HG02884 (cell line): Measurements from ENCODE around the gene GRM1.
A peak's percentile ranks its signal among the peaks of the same experiment; 100 is the strongest.
"Not testable (repeated sequence)": the region's sequence is repeated elsewhere in the genome, so short reads cannot be mapped to it uniquely, and the experiment has no call there.

ENCODE experiments used
- ATAC-seq: cut with Tn5 transposase; IDR thresholded peaks from one replicate; pipeline ENCODE4 v1.9.1; 2021; ENCODE audit warnings: mild to moderate bottlenecking, moderate library complexity; ENCODE audit not compliant: unreplicated experiment

The GRM1 gene

DNA sequence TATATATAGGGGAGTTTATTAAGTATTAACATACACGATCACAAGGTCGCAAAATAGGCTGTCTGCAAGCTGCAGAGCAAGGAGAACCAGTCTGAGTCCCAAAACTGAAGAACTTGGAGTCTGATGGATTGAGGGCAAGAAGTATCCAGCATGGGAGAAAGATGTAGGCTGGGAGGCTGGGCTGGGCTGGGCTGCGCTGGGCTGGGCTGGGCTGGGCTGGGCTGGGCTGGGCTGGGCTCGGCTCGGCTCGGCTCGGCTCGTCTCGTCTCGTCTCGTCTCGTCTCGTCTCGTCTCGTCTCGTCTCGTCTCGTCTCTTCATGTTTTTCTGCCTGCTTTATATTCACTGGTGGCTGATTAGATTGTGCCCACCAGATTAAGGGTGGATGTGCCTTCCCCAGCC is 238.6 kb downstream of the GRM1 start:
- no peak for ATAC-seq

DNA sequence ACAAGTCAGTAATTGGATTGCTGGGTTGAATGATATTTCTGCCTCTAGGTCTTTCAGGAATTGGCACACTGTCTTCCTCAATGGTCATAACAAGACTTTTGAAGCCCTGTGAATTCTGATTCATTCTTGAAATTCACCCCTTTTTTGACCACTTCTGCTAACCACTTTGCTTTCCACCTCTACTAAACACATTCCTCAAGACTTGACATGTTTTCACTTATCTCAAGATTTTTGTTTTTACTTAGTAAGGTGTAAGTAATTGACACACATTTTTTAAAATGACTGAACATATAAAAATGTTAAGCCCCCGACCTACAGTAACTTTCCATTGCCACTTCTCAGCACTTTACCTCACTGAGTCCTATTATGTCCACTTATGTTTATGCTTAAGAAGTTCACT is 239.1 kb downstream of the GRM1 start:
- ATAC-seq = no peak

DNA sequence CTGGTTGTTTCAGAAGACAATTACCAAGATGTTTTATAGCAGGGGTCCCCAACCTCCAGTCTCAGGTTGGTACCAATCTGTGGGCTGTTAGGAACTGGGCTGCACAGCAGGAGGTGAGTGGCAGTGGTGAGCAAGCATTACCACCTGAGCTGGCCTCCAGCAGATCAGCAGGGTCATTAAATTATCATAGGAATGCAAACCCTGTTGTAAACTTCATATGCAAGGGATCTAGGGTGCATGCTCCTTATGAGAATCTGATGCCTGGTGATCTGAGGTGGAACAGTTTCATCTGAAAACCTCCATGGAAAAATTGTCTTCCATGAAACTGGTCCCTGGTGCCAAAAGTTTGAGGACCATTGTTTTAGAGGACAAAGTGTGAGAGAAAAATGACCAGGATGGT is 240.6 kb downstream of the GRM1 start:
- no peak for ATAC-seq

DNA sequence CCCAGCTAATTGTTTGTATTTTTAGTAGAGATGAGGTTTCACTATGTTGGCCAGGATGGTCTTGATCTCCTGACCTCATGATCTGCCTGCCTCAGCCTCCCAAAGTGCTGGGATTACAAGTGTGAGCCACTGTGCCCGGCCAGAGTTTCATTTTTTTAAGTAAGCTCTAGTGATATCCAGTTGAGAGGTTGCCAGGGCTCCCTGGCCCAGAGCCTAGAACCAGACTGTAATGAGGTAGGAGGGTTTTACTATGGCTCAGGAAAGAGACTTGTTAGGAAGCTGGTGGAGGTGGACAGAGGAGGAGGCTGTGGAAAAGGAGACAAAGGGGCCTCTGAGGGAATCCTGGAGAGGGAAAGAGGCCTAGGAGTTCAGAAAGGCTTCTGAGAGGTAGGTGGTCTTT is 242.3 kb downstream of the GRM1 start:
- ATAC-seq = not testable (repeated sequence)

DNA sequence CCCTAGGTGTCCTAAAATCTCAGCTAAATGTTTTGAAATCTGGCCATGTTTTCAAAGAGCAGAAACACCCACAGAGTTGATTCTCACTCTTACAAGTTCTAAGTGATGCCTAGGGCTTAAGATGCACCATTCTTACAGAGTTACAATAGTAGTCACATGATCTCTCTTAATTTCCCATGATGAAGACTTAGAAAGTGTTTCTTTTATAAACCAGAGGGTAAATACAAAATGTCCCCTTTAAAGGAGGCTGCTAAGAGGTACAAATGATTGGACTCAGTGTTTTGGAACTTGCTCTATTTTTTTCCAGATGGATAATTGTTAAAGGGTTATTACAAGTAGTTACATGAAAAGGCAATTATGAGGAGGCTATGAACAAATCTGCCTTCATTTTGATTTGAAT is 244.6 kb downstream of the GRM1 start:
- no peak for ATAC-seq

DNA sequence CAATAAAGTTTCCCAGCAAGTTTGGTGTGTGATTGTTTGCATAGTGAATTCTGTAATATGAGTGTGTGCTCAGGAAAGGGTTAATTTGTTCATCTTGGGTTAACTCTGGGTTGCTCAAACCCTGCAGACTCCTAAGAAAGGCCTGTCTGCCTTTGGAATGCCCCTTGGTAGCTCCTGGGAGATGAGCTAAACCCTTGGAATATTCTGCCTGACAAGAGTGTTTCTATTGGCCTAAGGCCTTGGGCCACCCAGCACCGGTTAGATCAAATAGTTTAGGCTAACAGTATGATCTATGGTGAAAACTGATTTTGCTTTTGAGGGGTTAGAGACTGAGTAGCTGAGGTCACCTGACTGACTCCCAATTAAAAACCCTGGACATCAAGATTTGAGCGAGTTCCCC is 248.3 kb downstream of the GRM1 start:
- ATAC-seq = no peak

DNA sequence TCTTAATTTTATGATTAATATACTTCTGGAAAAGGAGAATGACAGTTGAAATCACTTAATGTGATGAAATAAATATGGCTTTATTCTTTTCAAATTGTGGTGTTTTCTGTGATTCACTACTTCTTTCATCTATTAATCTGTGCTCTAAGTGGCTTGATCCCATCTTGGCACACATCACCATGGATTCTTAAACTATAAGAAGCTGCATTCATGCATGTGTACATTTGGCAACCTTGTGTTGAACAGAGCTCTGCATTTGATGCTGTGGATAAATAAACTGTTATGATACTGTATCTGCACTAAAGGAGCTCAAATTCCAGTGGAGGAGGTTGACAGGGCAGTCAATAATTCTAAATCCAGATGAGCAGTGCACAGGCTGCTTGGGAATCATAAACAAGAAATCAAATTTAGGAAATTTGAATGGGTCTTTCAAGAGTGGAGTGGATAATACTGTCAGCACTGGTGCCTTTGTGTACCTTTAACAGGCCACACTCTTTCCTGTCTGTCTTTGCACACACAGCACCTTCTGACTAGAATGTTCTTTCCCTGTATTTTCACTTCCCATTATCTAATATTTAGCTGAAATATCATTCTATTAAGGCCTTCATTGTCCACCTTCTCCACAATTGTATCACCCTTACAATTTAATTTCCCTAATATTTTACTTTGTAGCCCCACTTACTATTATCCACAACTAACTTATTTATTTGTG is 252.9 kb downstream of the GRM1 start:
- peak; percentile 74 for ATAC-seq

DNA sequence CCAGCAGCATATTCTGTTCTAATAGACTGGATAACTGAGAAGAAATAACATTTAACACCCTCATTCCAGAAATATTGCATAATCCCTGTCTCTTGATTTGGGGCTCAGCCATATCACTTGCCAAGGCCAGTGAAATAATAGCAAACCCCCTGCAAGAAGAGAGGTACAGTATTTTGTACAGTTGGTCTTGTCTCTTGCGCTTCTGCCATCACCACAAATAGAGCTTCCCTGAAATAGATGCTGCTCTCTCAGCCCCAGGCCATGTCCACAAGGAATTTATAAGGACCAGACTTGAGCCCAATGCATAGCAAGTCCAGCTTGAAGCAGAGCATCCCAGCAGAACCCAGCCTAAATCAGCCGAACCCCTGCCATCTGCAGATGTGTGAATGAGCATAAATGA is 254.0 kb downstream of the GRM1 start:
- ATAC-seq = no peak

DNA sequence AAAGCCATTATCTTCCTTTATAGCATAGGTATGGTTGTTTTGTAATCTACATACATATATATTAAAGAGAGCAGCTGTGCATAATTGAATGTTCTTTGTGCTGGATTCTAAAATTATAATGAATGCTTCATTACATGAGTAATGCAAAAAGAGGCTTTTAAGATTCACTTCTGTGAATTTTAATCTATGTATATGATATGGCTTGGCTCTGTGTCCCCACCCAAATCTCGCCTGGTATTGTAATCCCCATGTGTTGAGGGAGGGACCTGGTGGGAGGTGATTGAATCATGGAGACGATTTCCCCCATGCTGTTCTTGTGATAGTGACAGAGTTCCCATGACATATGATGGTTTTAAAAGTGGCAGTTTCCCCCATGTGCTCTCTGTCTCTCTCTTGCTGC is 255.4 kb downstream of the GRM1 start:
- ATAC-seq = no peak

DNA sequence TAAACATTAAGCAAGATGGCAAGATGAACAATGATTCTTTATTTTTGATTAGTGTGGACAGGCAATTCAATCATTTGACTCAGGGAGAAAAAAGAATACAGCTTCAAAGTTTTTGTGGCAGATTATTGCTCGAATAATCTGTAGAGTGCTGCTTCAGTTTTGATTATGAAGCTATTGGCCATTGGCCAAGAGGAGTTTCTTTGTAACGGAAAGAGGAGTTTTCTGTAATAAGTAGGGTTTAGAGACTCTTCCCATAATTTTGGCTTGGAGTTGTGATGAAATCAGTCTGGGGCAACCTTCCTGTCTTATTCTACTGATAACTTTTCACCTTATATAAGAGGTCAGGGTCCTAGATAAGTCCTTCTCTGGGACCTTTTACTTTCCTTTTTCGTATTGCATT is 258.1 kb downstream of the GRM1 start:
- ATAC-seq = no peak

DNA sequence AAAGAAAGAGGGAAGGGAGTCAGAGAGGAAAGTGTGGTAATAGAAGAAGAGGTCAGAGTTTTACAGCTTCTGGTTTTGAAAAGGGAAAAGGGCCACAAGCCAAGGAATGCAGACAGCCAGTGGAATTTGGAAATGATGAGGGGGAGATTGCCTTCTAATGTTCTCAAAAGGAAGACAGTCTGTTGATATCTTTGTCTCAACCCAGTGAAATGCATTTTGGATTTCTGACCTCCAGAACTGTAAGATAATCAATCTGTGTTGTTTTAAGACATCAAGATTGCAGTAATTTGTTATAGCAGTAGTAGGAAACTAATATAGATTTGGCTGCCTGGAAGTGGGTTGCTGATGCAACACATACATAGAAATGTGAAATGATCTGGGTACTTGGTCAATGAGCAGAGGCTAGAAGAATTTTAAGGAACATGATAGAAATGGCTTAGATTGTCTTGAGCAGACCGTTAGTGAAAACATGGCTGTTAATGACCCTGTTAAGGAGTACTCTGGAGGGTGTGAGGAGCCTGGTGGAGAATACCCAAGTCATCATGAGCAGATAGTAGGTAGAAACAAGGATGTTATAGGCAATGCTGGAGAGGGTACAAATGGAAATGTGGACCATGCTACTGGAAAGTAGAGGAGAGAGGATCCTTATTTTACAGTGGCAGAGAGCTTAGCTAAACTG is 259.0 kb downstream of the GRM1 start:
- ATAC-seq = no peak

DNA sequence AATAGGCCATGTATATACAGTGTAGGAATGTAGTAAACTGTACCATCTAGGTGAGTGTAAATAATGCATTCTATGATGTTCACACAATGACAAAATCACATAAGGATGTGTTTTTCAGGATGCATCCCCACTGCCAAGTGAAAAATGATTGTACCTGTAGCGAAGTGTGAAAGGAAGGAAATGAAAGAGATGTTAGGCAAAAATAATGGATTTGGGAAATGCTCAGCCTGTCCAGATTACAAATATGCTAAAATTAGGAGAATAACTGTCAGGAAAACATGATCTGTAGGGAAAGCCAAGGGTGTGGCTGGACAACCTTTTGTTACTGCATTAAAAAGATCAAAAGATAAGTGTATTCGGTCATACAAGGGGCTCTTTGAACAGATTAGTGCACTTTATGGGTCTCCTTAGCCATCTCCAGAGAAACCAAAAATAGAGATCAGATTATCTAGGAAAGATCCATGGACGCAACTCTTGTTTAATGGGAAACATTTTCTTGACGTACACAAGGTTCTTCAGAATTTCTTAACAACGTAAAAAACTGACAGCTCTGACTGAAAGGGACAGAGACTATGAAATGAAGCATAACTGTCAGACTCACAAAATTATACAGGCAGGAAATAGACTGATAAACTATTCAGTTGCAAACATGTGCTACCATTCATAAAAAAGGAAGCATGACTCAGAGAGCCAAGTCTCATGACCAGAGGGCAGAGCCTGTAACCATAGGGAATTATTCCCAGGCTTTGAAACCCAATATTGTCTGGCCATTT is 261.1 kb downstream of the GRM1 start:
- ATAC-seq = no peak

DNA sequence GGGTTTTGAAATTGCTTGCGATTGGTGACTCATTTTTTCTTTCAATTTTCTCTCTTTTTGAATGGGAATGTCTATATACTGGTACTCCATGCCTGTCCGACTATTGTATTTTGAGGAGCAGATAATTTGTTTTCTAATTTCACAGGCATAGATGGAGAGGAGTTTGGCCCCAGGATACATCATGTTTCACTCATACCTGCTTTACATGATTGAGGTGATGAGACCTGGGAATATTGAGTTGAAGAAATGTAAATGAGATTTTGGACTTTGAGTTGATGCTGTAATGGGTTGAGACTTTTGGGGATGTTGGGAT is 261.7 kb downstream of the GRM1 start:
- ATAC-seq = no peak

DNA sequence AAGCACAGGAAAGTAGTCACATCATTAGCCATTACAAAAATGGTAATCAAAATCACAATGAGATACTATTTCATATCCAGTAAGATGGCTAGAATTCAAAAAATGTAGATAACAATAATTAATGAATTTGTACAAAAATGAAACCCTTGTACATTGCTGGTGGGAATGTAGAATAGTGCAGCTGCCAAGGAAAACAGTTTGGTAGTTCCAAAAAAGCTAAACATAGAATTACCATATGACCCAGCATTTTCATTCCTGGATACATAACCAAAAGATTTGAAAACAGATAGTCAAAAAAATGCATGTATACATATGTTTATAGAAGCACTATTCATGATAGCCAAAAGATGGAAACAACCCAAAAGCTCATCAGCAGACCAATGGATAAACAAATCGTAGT is 263.6 kb downstream of the GRM1 start:
- no peak for ATAC-seq

DNA sequence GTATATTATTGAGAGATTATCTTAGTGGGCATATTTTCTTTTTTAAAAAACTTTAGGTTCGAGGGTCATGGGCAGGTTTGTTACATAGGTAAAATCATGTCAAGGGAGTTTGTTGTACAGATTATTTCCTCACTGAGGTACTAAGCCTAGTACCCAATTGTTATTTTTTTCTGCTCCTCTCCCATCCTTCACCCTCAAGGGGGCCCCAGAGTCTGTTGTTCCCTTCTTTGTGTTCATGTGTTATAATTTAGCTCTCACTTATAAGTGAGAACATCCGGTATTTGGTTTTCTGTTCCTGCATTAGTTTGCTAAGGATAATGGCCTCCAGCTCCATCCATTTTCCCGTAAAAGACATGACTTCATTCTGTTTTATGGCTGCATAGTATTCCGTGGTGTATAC is 266.8 kb downstream of the GRM1 start:
- ATAC-seq = no peak

DNA sequence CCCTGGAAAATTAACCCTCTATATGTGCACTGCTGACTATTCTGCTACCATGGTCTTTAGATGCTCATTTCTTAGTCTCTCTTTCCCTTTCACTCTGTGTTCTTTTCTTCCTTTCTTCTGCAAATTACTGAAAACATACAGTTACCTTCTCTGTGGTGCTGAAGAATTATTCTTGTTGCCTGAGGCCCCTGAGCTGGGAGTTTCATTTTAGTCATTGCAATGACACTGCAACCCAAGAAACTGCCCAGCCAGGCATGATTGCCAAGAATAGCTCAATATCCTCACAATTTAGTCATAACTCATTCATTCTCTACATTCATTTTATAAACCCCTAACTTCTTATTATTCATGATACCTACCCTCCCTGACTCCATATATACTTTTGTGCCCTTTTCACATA is 269.0 kb downstream of the GRM1 start:
- ATAC-seq = no peak

DNA sequence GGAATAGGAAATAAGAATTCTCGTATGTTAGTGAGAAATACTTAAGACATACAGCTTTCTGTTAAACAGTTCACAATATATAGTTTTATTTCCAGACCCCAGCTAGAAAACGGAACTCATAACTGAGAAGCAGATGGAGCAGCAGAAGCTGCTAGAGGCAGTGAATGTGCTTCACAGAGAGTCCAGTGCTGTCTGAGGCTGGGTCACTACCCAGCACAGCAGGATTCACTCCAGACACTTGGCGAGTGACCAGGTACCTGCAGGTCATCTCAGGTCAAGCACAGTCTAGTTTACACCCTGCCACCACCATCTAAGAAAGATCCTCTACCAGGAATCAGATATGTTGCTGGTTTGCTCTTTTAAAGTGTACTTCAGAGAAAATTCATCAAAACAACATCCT is 271.7 kb downstream of the GRM1 start:
- ATAC-seq = no peak

DNA sequence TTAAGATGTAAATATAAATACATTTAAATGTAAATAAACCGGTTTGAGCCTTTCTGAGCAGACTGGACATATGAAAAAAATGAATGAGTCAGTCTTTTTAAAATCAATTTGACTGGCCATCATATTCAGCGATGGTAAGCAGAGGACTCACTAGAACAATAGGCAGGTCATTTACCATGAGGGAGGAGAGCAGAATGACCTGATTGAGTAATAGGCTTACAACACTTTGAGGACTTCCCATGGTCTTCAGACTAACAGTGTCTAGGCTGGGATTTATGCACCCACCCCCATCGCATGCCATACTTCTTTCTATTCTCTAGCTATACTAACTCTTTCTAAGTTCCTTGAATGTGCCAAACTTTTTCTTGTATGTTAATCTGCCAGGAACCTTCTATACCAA is 272.9 kb downstream of the GRM1 start:
- no peak for ATAC-seq

DNA sequence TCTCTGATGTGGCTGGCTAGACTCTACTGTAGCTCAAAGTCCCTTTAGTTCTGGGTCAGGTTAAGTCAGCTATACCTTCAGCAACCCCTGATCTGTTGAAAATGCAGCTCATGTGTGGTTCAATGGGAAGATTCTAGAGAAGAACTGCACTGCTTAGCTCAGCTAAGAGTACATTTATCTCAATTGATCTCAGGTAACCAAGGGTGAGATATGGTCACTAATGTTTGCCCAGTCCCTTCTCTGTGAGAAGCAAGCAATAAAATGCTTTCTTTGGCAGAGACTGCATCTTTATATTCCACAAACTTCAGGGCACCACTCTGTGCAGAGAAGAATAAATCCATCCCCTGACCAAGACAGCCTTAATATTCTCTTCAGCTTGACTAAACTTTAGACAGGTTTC is 274.1 kb downstream of the GRM1 start:
- no peak for ATAC-seq

DNA sequence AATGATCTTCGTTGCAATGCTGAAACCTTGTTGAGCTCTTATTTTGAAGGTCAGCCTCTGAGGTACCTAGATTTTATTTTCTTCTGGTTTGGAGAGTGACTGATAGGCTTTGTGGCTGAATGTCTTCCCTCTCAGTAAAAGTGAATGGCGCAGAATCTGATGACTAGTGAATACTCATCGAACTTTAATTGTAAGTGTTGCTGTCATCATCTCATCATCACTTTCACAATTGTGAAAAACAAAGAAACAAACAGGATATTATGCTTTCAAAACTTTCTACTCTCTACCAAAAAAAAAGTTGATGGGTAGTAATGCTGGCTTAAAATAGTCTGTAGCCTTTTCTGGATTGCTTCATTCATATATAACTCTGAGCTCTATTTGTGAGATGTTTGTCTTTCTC is 275.3 kb downstream of the GRM1 start:
- no peak for ATAC-seq

DNA sequence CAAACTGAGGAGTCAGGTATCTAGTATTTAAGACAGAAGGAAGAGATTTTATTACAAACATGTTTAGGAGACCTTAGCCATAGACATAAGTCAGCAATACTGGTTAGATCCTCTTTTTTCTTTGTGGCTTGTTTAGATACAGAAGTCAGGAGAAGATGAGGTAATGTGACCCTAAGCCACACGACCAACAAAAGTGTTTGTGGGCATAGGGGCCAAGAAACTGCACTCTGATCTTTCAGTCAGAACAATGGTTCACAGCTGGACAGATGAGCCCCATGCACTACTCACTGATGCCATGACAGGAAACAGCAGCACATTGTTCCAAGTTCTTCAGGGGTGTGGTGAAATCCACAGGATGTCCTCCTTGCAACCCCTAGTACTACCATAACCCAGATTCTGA is 276.2 kb downstream of the GRM1 start:
- ATAC-seq = no peak

DNA sequence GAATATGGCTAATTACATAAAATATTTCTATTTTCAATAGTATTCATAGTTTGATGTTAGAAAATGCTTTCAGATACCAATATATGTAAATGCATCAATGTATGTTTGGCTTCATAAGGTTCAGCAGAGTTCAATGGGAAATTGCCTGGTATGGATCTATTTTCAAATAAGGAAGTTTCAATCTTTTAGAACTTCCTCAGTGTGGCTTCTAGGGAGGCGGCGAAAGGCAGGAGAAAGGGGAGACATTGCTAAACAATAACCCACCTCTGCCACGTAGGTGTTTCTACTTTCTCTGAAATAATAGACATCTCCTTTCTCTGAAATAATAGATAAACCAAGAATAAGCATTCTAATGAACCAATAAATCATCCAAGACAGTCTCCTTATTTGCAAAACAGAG is 277.1 kb downstream of the GRM1 start:
- no peak for ATAC-seq
